ENCODE data around the gene FAM110A.

FAM110A gene

DNA sequence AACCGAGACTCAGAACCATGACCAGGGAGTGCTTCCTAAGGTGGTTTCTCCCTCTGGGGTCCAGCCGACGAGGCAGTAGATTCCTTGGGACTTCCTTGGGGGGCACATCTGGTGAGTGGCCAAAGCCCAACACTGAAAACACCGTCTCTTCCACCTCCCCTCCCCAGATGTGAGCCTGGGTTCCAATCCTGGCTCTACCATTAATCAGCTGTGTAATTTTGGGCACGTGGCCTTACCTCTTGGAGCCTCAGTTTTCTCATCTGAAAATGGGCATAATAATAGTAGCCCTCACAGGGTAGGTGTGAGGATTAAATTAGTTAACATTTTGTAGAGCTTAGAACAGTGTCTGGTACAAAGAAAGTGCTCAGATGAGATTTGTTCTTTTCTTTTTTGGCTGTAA, 5.5 kb downstream of the FAM110A start:
- H3K4me3 ChIP-seq (replicated peaks; ENCODE audit: low read depth, low read length) = no peak overlapping the region
- no peak for DNase-seq (ENCODE audit: extremely low read depth, low read depth)
- TF ChIP-seq, protein P1, sequence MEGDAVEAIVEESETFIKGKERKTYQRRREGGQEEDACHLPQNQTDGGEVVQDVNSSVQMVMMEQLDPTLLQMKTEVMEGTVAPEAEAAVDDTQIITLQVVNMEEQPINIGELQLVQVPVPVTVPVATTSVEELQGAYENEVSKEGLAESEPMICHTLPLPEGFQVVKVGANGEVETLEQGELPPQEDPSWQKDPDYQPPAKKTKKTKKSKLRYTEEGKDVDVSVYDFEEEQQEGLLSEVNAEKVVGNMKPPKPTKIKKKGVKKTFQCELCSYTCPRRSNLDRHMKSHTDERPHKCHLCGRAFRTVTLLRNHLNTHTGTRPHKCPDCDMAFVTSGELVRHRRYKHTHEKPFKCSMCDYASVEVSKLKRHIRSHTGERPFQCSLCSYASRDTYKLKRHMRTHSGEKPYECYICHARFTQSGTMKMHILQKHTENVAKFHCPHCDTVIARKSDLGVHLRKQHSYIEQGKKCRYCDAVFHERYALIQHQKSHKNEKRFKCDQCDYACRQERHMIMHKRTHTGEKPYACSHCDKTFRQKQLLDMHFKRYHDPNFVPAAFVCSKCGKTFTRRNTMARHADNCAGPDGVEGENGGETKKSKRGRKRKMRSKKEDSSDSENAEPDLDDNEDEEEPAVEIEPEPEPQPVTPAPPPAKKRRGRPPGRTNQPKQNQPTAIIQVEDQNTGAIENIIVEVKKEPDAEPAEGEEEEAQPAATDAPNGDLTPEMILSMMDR (IDR thresholded peaks at IDR 0.05; ENCODE audit: low read depth, low read length, missing control alignments) = no peak

DNA sequence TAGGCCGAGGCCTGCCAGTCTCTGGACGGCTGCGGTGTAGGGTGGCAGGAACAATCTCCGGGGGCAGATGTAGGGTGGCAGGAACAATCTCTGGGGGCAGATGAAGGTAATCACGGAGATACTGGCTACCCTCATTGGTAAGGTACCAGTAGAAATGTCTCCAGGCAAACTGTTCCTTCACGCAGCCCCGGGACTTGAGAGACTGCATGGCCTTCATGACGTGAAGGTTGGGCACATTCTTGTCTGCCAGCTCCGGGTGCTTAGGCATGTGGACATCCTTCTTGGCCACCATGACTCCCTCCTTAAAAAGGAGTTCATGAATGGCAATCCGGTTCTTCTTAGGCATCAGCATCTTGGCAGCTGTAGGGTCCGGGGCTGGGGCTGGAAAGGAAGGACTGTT, 6.1 kb downstream of the FAM110A start:
- TF ChIP-seq, protein P1 (IDR thresholded peaks at IDR 0.05; ENCODE audit: low read depth, low read length, missing control alignments) = no peak
- DNase-seq (ENCODE audit: extremely low read depth, low read depth) = no peak

DNA sequence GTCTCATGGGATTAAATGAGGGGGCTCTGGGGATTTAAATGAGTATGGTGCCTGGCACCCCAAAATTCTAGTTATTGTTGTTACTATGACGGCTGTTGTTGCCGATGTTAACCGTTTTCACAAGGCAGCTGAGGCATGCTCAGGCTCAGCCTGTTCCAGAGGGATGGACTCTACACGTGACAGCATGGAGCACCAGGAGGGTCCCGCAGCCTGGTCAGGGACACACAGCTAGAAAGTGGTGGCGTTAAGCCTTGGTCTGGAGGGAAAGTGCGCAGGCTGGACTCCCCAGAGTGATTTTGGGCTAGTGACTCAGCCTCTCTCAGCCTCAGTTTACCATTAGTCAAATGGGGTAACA, 7.0 kb downstream of the FAM110A start:
- H3K4me3 ChIP-seq (replicated peaks; ENCODE audit: low read depth, low read length) = no peak overlapping the region
- TF ChIP-seq, protein P1 (IDR thresholded peaks at IDR 0.05; ENCODE audit: low read depth, low read length, missing control alignments) = no peak
- DNase-seq (ENCODE audit: extremely low read depth, low read depth) = no peak

More for the DNA sequence above, 6.1 kb downstream of the FAM110A start:
- no peak overlapping the region for H3K4me3 ChIP-seq (replicated peaks; ENCODE audit: low read depth, low read length)

DNA sequence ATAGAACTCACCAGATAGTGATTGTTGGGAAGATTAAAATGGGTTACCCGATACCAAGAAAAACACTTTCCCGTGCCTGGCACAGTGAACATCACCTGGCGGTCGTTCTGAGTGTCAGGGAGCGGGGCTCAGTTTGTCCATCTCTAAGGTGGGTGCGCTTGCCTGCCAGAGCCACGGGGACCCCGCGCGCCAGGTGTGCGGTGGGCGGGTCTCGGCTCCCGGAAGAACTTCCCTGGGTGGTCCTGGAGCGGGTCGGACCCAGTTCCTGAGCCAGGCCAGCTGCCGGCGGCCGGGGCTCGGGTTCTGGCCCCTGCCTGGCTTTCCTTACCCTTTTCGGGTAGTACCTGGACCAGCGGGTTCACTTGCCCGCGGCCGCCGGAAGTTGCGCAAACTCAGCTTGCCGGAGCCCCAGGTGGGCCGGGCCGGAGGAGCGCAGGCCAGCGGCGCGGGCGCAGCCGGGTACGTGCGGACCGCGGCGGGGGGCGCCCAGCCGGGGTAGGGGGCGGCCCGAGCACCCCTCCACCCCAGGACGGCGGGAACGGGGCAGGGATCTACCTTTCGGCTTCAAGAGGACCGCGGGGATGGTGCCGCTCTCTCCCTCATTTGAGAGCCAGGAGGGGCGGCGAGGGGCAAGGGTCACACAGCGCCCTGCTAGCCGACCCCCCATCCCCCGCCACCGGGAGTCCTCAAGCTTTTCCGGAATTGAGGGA, 7.5 kb downstream of the FAM110A start:
- H3K4me3 ChIP-seq (replicated peaks; ENCODE audit: low read depth, low read length) = peak overlapping the region; percentile 21; the same call in 1 of the 2 replicates
- no peak for DNase-seq (ENCODE audit: extremely low read depth, low read depth)
- TF ChIP-seq, protein P1 (IDR thresholded peaks at IDR 0.05; ENCODE audit: low read depth, low read length, missing control alignments) = no peak

DNA sequence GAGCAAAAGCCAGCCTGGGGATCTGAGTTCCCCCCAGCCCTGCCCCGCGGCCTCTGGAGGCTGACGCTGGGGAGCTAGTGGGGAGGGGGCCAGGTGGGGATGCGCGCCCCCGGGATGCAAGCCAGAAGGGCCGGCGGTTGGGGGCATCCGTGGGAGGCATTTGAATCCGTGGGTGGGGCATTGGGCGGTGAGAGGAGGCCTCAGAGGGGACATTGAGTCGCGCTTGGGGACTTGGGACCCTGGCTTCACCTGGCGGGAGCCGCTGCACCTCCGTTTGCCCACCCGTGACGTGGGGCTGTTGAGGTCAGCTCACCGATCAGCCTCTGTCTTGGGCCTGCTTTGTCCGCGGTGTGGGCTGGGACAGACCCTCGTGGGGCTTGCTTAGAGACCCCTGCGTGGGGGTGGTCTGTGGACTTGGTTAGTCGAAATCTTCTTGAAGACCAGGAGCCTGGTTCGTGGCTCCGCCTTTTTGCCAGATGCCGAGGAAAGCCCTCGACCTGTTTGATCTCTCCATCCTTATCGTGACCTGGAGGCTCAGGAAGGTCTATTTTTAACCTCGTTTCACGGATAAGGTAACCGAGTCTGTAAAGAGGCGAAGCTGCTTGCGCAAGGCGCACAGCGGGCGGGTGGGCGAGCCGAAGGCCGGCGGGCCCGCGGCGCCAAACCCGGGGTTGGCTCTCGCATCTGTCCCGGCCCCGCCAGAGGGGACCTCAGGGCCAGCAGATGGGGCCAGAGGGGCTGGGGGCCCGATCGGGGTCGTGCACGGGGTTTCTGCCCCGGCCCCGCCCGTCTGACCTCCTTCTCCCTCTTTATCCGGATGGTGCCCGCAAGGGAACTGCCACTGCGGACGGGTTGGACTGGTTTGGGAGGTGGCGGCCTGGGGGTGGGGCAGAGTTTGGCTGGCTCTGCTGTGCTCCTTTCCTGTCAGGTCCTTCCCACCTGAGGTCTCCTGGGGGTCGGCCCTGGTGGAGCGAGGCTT, 8.3 kb downstream of the FAM110A start:
- TF ChIP-seq, protein P1 (IDR thresholded peaks at IDR 0.05; ENCODE audit: low read depth, low read length, missing control alignments) = no peak
- H3K4me3 ChIP-seq (replicated peaks; ENCODE audit: low read depth, low read length) = peak overlapping the region; percentile 21; the same call in 1 of the 2 replicates
- DNase-seq (ENCODE audit: extremely low read depth, low read depth) = no peak

DNA sequence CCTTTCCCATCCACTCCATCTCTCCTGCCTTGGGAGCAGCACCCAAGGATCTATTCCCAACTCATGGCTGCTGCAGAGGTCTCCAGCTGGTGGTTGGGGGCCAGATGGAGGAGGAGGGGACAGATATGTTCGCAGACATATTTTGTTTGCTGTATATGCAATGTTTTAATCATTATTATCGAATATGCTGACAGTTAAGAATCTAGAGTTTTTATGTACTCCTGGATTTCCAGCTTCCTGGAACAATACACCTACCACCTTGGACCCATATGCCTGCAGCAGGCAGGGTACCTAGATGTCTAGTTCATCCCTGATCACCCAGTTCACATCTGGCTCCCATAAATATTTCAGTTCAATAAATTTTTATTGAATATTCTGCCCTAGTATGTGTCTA, 9.0 kb downstream of the FAM110A start:
- no peak for DNase-seq (ENCODE audit: extremely low read depth, low read depth)
- H3K4me3 ChIP-seq (replicated peaks; ENCODE audit: low read depth, low read length) = no peak overlapping the region
- TF ChIP-seq, protein P1 (IDR thresholded peaks at IDR 0.05; ENCODE audit: low read depth, low read length, missing control alignments) = no peak
